ENCODE results near the gene PUS10. TPM values are rescaled to one million over a fixed set of nuclear protein-coding genes. Genes with fewer than 3 reads are reported as not detected.

Gene PUS10
- total and polyA plus RNA-seq, 2 of the 13 experiments (the other 11 are each of a cell fraction or from before 2014, with no cell fraction given): 41.4 to 44.3 TPM

DNA sequence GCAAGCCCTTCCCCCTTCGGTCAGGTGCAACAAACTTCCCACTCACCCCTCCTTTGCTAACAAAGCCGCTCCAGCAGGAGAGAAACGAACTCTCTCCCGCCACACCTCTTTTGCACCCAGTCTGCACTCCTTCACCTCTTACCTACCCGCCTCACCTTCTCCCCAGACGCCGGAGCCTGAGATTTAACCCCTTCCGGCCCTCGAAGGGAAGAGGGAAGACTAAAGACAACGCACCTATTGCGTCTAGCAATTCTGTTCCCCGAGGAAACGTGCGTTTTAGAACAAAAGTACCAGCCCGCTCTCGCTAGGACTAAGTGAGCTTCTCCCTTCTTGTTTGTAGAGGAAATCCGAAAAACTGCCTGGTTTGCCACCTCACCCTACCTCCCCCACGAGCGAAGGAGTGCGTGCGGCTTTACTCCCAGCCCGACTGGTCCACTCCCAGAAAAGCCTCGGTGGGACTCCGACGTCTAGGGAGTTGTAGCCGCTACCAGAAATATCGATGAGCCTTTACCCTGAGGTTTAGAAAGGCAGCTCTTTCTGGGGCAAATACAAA, 976 bp downstream of the PUS10 start (continued):
- no peak for TF ChIP-seq SNAPC5 (CRISPR knock-in tag; IDR thresholded peaks at IDR 0.05; ENCODE audit: borderline replicate concordance)
- no peak for TF ChIP-seq ZNF263 (CRISPR knock-in tag; IDR thresholded peaks at IDR 0.05)
- TF ChIP-seq MEF2D (CRISPR knock-in tag; IDR thresholded peaks at IDR 0.05): no peak
- no peak for TF ChIP-seq NR1H2 (CRISPR knock-in tag; IDR thresholded peaks at IDR 0.05; ENCODE audit: borderline replicate concordance, low read depth)
- peak; percentile 47 for TF ChIP-seq CCAR2 (optimal IDR thresholded peaks at IDR 0.05; ENCODE audit: low read depth, low read length)
- peak; percentile 77; the same call in 1 of the 2 replicates for TF ChIP-seq ZNF350 (CRISPR knock-in tag; IDR thresholded peaks at IDR 0.05; ENCODE audit: borderline replicate concordance, low read depth)
- TF ChIP-seq MEIS1 (CRISPR knock-in tag; IDR thresholded peaks at IDR 0.05; ENCODE audit: borderline replicate concordance): peak; percentile 62; the same call in 1 of the 2 replicates
- no peak for TF ChIP-seq ZNF326 (CRISPR knock-in tag; IDR thresholded peaks at IDR 0.05; ENCODE audit: borderline replicate concordance)
- 0 out of 2 replicates have a peak, but pooled peaks have one; percentile 29 for TF ChIP-seq ZNF530 (CRISPR knock-in tag; IDR thresholded peaks at IDR 0.05; ENCODE audit: low read depth)
- TF ChIP-seq ZNF557 (CRISPR knock-in tag; IDR thresholded peaks at IDR 0.05): no peak; the same call in 1 of the 2 replicates
- TF ChIP-seq, protein P1, sequence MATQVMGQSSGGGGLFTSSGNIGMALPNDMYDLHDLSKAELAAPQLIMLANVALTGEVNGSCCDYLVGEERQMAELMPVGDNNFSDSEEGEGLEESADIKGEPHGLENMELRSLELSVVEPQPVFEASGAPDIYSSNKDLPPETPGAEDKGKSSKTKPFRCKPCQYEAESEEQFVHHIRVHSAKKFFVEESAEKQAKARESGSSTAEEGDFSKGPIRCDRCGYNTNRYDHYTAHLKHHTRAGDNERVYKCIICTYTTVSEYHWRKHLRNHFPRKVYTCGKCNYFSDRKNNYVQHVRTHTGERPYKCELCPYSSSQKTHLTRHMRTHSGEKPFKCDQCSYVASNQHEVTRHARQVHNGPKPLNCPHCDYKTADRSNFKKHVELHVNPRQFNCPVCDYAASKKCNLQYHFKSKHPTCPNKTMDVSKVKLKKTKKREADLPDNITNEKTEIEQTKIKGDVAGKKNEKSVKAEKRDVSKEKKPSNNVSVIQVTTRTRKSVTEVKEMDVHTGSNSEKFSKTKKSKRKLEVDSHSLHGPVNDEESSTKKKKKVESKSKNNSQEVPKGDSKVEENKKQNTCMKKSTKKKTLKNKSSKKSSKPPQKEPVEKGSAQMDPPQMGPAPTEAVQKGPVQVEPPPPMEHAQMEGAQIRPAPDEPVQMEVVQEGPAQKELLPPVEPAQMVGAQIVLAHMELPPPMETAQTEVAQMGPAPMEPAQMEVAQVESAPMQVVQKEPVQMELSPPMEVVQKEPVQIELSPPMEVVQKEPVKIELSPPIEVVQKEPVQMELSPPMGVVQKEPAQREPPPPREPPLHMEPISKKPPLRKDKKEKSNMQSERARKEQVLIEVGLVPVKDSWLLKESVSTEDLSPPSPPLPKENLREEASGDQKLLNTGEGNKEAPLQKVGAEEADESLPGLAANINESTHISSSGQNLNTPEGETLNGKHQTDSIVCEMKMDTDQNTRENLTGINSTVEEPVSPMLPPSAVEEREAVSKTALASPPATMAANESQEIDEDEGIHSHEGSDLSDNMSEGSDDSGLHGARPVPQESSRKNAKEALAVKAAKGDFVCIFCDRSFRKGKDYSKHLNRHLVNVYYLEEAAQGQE (IDR thresholded peaks at IDR 0.05; ENCODE audit: borderline replicate concordance in 1 of 2, low read depth in 1 of 2, low read length in 2 of 2): peak in 1 of 2 experiments; percentile 66; a peak in 1 of 4 replicates
- no peak for TF ChIP-seq ZNF562 (CRISPR knock-in tag; IDR thresholded peaks at IDR 0.05; ENCODE audit: borderline replicate concordance)
- TF ChIP-seq ZZZ3 (CRISPR knock-in tag; IDR thresholded peaks at IDR 0.05; ENCODE audit: borderline replicate concordance): peak; percentile 69; the same call in 1 of the 2 replicates
- peak; percentile 82; the same call in 1 of the 2 replicates for TF ChIP-seq NFKB2 (CRISPR knock-in tag; IDR thresholded peaks at IDR 0.05; ENCODE audit: borderline replicate concordance)
- TF ChIP-seq HES4 (CRISPR knock-in tag; IDR thresholded peaks at IDR 0.05; ENCODE audit: borderline replicate concordance): no peak
- TF ChIP-seq ZNF143 (CRISPR knock-in tag; IDR thresholded peaks at IDR 0.05): peak; percentile 62
- TF ChIP-seq PRDM10 (CRISPR knock-in tag; IDR thresholded peaks at IDR 0.05; ENCODE audit: low read depth): peak; percentile 92
- TF ChIP-seq ZNF3 (CRISPR knock-in tag; IDR thresholded peaks at IDR 0.05): peak; percentile 66; the same call in 1 of the 2 replicates
- TF ChIP-seq HBP1 (CRISPR knock-in tag; IDR thresholded peaks at IDR 0.05; ENCODE audit: low read depth): peak; percentile 17; the same call in 1 of the 2 replicates
- TF ChIP-seq ERF (CRISPR knock-in tag; IDR thresholded peaks at IDR 0.05): 0 out of 2 replicates have a peak, but pooled peaks have one; percentile 41
- TF ChIP-seq SP1 (IDR thresholded peaks at IDR 0.05): no peak
- TF ChIP-seq SP1 (CRISPR knock-in tag; IDR thresholded peaks at IDR 0.05): peak; percentile 58

Measured in HepG2 (cell line).